B cell (primary cell): Measurements from ENCODE around the gene ELFN2. TPM values are rescaled to one million over a fixed set of nuclear protein-coding genes. Genes with fewer than 3 reads are reported as not detected.

ENCODE experiments used
- ATAC-seq: fragments of 200-7000 bp; cut with Tn5 transposase; one replicate; pipeline ENCODE4 v1.10.0; 2021; ENCODE audit warnings: low read depth, mild to moderate bottlenecking, moderate number of reproducible peaks, moderate library complexity
- CTCF ChIA-PET: fragments of 350-600 bp; sonication (Branson Sonifier 250); formaldehyde crosslinking; loops from one replicate; lab custom pipeline; 2021; ENCODE audit warnings: antibody characterized with exemption, inconsistent platforms; lab: Charles Lee
- POLR2A ChIA-PET: fragments of 350-600 bp; sonication (Branson Sonifier 250); formaldehyde crosslinking; loops from one replicate; lab custom pipeline; 2021; ENCODE audit warnings: antibody characterized with exemption; lab: Charles Lee
- DNase-seq: peaks from one replicate; pipeline ENCODE4 v3.0.0; 2013
- H2AFZ ChIP-seq: 2 replicates; pipeline ENCODE4 v1.6.1; 2012; ENCODE audit warnings: mild to moderate bottlenecking, low read depth, low read length; ENCODE audit not compliant: insufficient read depth, poor library complexity, severe bottlenecking
- H3K27ac ChIP-seq, 2 donors: 1 replicate in 1 of 2; 2 replicates in 1 of 2; pipeline ENCODE4 v1.5.1; 2012 to 2013; ENCODE audit warnings: low read length in 2 of 2, mild to moderate bottlenecking in 2 of 2, moderate library complexity in 1 of 2
- H3K27me3 ChIP-seq, 4 experiments: fragments of 200-600 bp in 1 of 4; sonication (generic) in 1 of 4; replicated peaks in 1 of 4; 1 replicate in 2 of 4; 2 replicates in 2 of 4; pipeline versions ENCODE4 v1.6.1 to v1.7.0; 2013 to 2016; ENCODE audit warnings: low read length in 3 of 4, mild to moderate bottlenecking in 2 of 4, mixed read lengths in 1 of 4, moderate library complexity in 1 of 4; ENCODE audit not compliant: insufficient read depth in 4 of 4, control insufficient read depth in 3 of 4; ENCODE audit errors: control extremely low read depth in 1 of 4
- H3K36me3 ChIP-seq, 2 experiments: replicated peaks in 1 of 2; 1 replicate in 1 of 2; 2 replicates in 1 of 2; pipeline versions ENCODE4 v1.6.1 to v1.7.1; 2013; ENCODE audit warnings: low read length in 1 of 2; ENCODE audit not compliant: insufficient read depth in 2 of 2, control insufficient read depth in 1 of 2; ENCODE audit errors: control extremely low read depth in 1 of 2, extremely low read depth in 1 of 2
- H3K4me1 ChIP-seq, 2 donors: fragments of 200-600 bp in 1 of 2; sonication (generic) in 1 of 2; 1 replicate in 1 of 2; 2 replicates in 1 of 2; pipeline versions ENCODE4 v1.5.1 to v1.6.1; 2013 to 2017; ENCODE audit warnings: low read length in 2 of 2; ENCODE audit not compliant: control insufficient read depth in 2 of 2, insufficient read depth in 2 of 2
- H3K4me2 ChIP-seq: replicated peaks from 2 replicates; pipeline ENCODE3; 2012; ENCODE audit warnings: mild to moderate bottlenecking, low read depth, low read length; ENCODE audit not compliant: poor library complexity, severe bottlenecking
- H3K4me3 ChIP-seq, 5 experiments: fragments of 200-600 bp in 1 of 5; sonication (generic) in 1 of 5; 1 replicate in 3 of 5; 2 replicates in 2 of 5; pipeline versions ENCODE4 v1.5.1 to v1.7.0; 2011 to 2016; ENCODE audit warnings: low read length in 4 of 5, mild to moderate bottlenecking in 4 of 5, low read depth in 2 of 5, control low read depth in 1 of 5, moderate library complexity in 1 of 5; ENCODE audit not compliant: insufficient read depth in 1 of 5; ENCODE audit errors: control extremely low read depth in 1 of 5, extremely low read depth in 1 of 5
- H3K79me2 ChIP-seq: fragments of 200-600 bp; sonication (generic); one replicate; pipeline ENCODE4 v1.6.0; 2016; ENCODE audit warnings: low read length; ENCODE audit not compliant: control insufficient read depth, insufficient read depth
- H3K9ac ChIP-seq: fragments of 200-600 bp; sonication (generic); 2 replicates; pipeline ENCODE4 v1.6.1; 2017; ENCODE audit warnings: mild to moderate bottlenecking, low read length, moderate library complexity
- H3K9me3 ChIP-seq, 3 donors: one replicate each; pipeline versions ENCODE4 v1.6.1 to v1.7.1; 2013; ENCODE audit warnings: low read length in 2 of 3; ENCODE audit not compliant: control insufficient read depth in 2 of 3, insufficient read depth in 1 of 3; ENCODE audit errors: control extremely low read depth in 1 of 3
- H4K20me1 ChIP-seq: 2 replicates; pipeline ENCODE4 v1.6.0; 2012; ENCODE audit warnings: mild to moderate bottlenecking, low read length; ENCODE audit not compliant: insufficient read depth, control insufficient read depth, poor library complexity, severe bottlenecking
- H3K27ac Mint-ChIP-seq: one replicate; pipeline ENCODE4 v1.8.0; 2021; ENCODE audit warnings: mixed read lengths
- H3K27me3 Mint-ChIP-seq: one replicate; pipeline ENCODE4 v1.8.0; 2021; ENCODE audit warnings: mixed read lengths
- H3K4me1 Mint-ChIP-seq: one replicate; pipeline ENCODE4 v1.8.0; 2021; ENCODE audit warnings: mixed read lengths
- H3K4me3 Mint-ChIP-seq: one replicate; pipeline ENCODE4 v1.8.0; 2021; ENCODE audit warnings: mixed read lengths
- H3K9me3 Mint-ChIP-seq: one replicate; pipeline ENCODE4 v1.8.0; 2022; ENCODE audit warnings: mixed read lengths; ENCODE audit not compliant: insufficient read depth
- CTCF ChIP-seq: fragments of 200-600 bp; IDR thresholded peaks from one replicate; pipeline ENCODE4 v1.8.0; 2022; ENCODE audit warnings: antibody characterized with exemption, mild to moderate bottlenecking
- EZH2 ChIP-seq: IDR thresholded peaks from 2 replicates; pipeline ENCODE4 v1.6.1; 2012; ENCODE audit warnings: borderline replicate concordance, low read depth, mild to moderate bottlenecking, moderate library complexity, low read length; ENCODE audit not compliant: insufficient read depth, poor library complexity, severe bottlenecking
- WGBS: methylation state at CpG from one replicate; pipeline ENCODE4 v1.1.5; 2013; ENCODE audit warnings: missing lambda C conversion rate; ENCODE audit not compliant: insufficient coverage; 5-methylcytosine and 5-hydroxymethylcytosine counted together
- intact Hi-C: fragments of 100-400 bp; cut with micrococcal nuclease; formaldehyde crosslinking; loops from one replicate; pipeline ENCODE4 v1.10.0; 2022
- polyA plus RNA-seq: library from polyadenylated mRNA; depleted of rRNA; stranded (reverse); fragments of >200 nt; gene quantifications from 2 replicates; pipeline ENCODE4 v1.2.3, GENCODE V29; 2012
- total RNA-seq, 2 donors: library from RNA; stranded (reverse); fragments of 120-200 nt in 1 of 2; gene quantifications; 1 replicate in 1 of 2; 2 replicates in 1 of 2; pipeline versions ENCODE4 v1.2.3 to v1.2.4, GENCODE V29; 2013 to 2022

ELFN2 gene
- total and polyA plus RNA-seq, 2 donors (not counting 1 experiment from before 2014, with no cell fraction given), result 0.07 to 0.12 TPM

- H3K27me3 Mint-ChIP-seq, result peaks cover 59% of the 10 kb centered on the region
- Histone ChIP-seq H3K27me3 (peaks cover 0 to 67% (median 21%) of the 10 kb centered on the region in 4 experiments), H3K4me2 (no peak overlapping the region), H3K9ac (no peak overlapping the region), H3K4me3 (no peak overlapping the region), H3K36me3 (no peaks in the 10 kb centered on the region), H2AFZ (no peak overlapping the region), H4K20me1 (no peaks in the 10 kb centered on the region), H3K79me2 (no peaks in the 10 kb centered on the region), H3K4me1 (peaks cover 31 to 32% of the 10 kb centered on the region in 2 donors), H3K9me3 (peaks cover 0 to 14% (median 0%) of the 10 kb centered on the region in 3 donors), H3K27ac (no peak overlapping the region)
- TF ChIP-seq EZH2 (no peak), CTCF (no peak)
- no peak overlapping the region for H3K4me3 Mint-ChIP-seq
- ATAC-seq, result no peak
- DNase-seq, result no peak
- POLR2A ChIA-PET, result no interaction called here
- WGBS, result 93% methylated on average over 2 of the region's 8 CpGs
- intact Hi-C loops, result no loop called here
- peaks cover 34% of the 10 kb centered on the region for H3K4me1 Mint-ChIP-seq
- no peak overlapping the region for H3K27ac Mint-ChIP-seq
- CTCF ChIA-PET, result no interaction called here
- H3K9me3 Mint-ChIP-seq, result no peaks in the 10 kb centered on the region
These were observed 4.0 kb downstream of the ELFN2 start for GRCh38 chr22:37423283-37423682.

GRCh38 chr22:37421468-37421877 is 5.8 kb downstream of the ELFN2 start:
- no peak overlapping the region for H3K4me2 ChIP-seq
- H3K4me3 Mint-ChIP-seq, result peak overlapping the region; percentile 34
- H3K4me1 ChIP-seq, result peaks cover 17 to 18% of the 10 kb centered on the region in 2 donors
- no peaks in the 10 kb centered on the region for H3K79me2 ChIP-seq
- intact Hi-C loops, result no loop called here
- peaks cover 27% of the 10 kb centered on the region for H3K4me1 Mint-ChIP-seq
- H3K27ac Mint-ChIP-seq, result no peak overlapping the region
- 89% methylated on average over 9 of the region's 9 CpGs for WGBS
- no peak overlapping the region for H2AFZ ChIP-seq
- H3K27ac ChIP-seq, result no peak overlapping the region
- H3K36me3 ChIP-seq, result no peaks in the 10 kb centered on the region
- DNase-seq, result no peak
- POLR2A ChIA-PET, result no interaction called here
- H3K4me3 ChIP-seq, result no peak overlapping the region
- H3K27me3 ChIP-seq, result peaks cover 0 to 64% (median 18%) of the 10 kb centered on the region in 4 experiments
- CTCF ChIA-PET, result no interaction called here
- peaks cover 72% of the 10 kb centered on the region for H3K27me3 Mint-ChIP-seq
- peaks cover 0 to 8% (median 0%) of the 10 kb centered on the region in 3 donors for H3K9me3 ChIP-seq
- H3K9me3 Mint-ChIP-seq, result no peaks in the 10 kb centered on the region
- TF ChIP-seq EZH2 (no peak), CTCF (no peak)
- no peak for ATAC-seq
- H4K20me1 ChIP-seq, result no peaks in the 10 kb centered on the region
- no peak overlapping the region for H3K9ac ChIP-seq
